Spleen (tissue), 11 donors: ENCODE measurements around the gene CMIP. TPM values are rescaled to one million over a fixed set of nuclear protein-coding genes. Genes with fewer than 3 reads are reported as not detected.

ENCODE experiments used
- DNase-seq: peaks from one replicate; pipeline ENCODE4 v3.0.0-alpha.2; 2020
- H3K27ac ChIP-seq, 8 donors: fragments of 200-600 bp; sonication (generic) in 7 of 8; 1 replicate in 4 of 8; 2 replicates in 4 of 8; pipeline versions ENCODE4 v1.5.0 to v1.8.0; 2016 to 2021; ENCODE audit warnings: inconsistent platforms in 4 of 8, mild to moderate bottlenecking in 4 of 8, moderate library complexity in 1 of 8
- H3K27me3 ChIP-seq, 7 donors: fragments of 200-600 bp; sonication (generic) in 6 of 7; replicated peaks in 1 of 7; 1 replicate in 4 of 7; 2 replicates in 3 of 7; pipeline versions ENCODE4 v1.5.0 to v1.8.0; 2016 to 2021; ENCODE audit warnings: inconsistent platforms in 3 of 7, mild to moderate bottlenecking in 1 of 7
- H3K36me3 ChIP-seq, 6 donors: fragments of 200-600 bp; sonication (generic) in 5 of 6; 1 replicate in 4 of 6; 2 replicates in 2 of 6; pipeline versions ENCODE4 v1.5.0 to v1.8.0; 2016 to 2021; ENCODE audit warnings: inconsistent platforms in 2 of 6
- H3K4me1 ChIP-seq, 6 donors: fragments of 200-600 bp; sonication (generic) in 5 of 6; 1 replicate in 3 of 6; 2 replicates in 3 of 6; pipeline versions ENCODE4 v1.5.0 to v1.8.0; 2016 to 2021; ENCODE audit warnings: inconsistent platforms in 3 of 6
- H3K4me3 ChIP-seq, 8 donors: fragments of 200-600 bp; sonication (generic) in 7 of 8; 1 replicate in 4 of 8; 2 replicates in 4 of 8; pipeline versions ENCODE4 v1.5.0 to v1.8.0; 2016 to 2021; ENCODE audit warnings: inconsistent platforms in 4 of 8, mild to moderate bottlenecking in 4 of 8, moderate library complexity in 2 of 8
- H3K9me3 ChIP-seq, 8 donors: fragments of 200-600 bp; sonication (generic) in 7 of 8; 1 replicate in 4 of 8; 2 replicates in 4 of 8; pipeline versions ENCODE4 v1.5.0 to v1.8.0; 2016 to 2021; ENCODE audit warnings: inconsistent platforms in 4 of 8
- POLR2A ChIP-seq, 3 donors: fragments of 450-650 bp; IDR thresholded peaks; one replicate each; pipeline ENCODE4 v1.5.1; 2017; ENCODE audit warnings: antibody characterized with exemption in 3 of 3, mild to moderate bottlenecking in 1 of 3
- POLR2AphosphoS5 ChIP-seq, 3 donors: sonication (generic); formaldehyde crosslinking; IDR thresholded peaks; one replicate each; pipeline ENCODE4 v1.5.1; 2017; ENCODE audit warnings: antibody characterized with exemption in 3 of 3
- WGBS, 5 donors: extraction: QIAGEN DNeasy Blood & Tissue Kit in 3 of 5; methylation state at CpG; one replicate each; pipeline versions ENCODE4 v1.1.5 to v1.1.7; 2013 to 2018; 5-methylcytosine and 5-hydroxymethylcytosine counted together
- intact Hi-C: fragments of 100-400 bp; cut with DNase I; formaldehyde crosslinking; loops from one replicate; pipeline ENCODE4 v1.15.0; 2023; ENCODE audit warnings: low total_unique reads
- polyA plus RNA-seq, 3 donors: library from polyadenylated mRNA; stranded (reverse); fragments of 200-250 nt; gene quantifications; one replicate each; pipeline ENCODE4 v1.2.1, GENCODE V29; 2013
- total RNA-seq, 7 donors: library from RNA; depleted of rRNA in 3 of 7; stranded (reverse); fragments of >200 nt in 3 of 7; fragmentation: NEBNext Ultra II Directional in 4 of 7; extraction: Animal tissue kit (Norgen Biotek cat#: 25700) in 4 of 7; gene quantifications; one replicate each; pipeline versions ENCODE4 v1.1.0 to v1.2.1, GENCODE V29; 2016 to 2021
- TF ChIP-seq, protein P1 (sequence below), 11 experiments: fragments of 200-600 bp in 7 of 11; fragments of 450-650 bp in 4 of 11; sonication (generic) in 4 of 11; IDR thresholded peaks in 8 of 11; conservative IDR thresholded peaks in 3 of 11; 1 replicate in 7 of 11; 2 replicates in 4 of 11; pipeline versions ENCODE4 v1.4.0 to v1.8.0; 2016 to 2021; ENCODE audit warnings: antibody characterized with exemption in 11 of 11, inconsistent platforms in 4 of 11, mild to moderate bottlenecking in 1 of 11
- donor health status: healthy with polysubstance abuse.
- donor health status: DM: no; HTN: no; CAD: no; lungs with moderate emphysema.
- donor health status: DM: no; HTN: no; CAD: no.
- donor health status: Bipolar disorder and iron deficiency.
- donor health status: healthy.
- donor health status: DM: no; HTN: no; CAD: no.
- donor health status: DM: yes; HTN: yes; CAD: no.

CMIP gene
- total and polyA plus RNA-seq, 10 donors: 6.0 to 107 (median 63.6) TPM

DNA sequence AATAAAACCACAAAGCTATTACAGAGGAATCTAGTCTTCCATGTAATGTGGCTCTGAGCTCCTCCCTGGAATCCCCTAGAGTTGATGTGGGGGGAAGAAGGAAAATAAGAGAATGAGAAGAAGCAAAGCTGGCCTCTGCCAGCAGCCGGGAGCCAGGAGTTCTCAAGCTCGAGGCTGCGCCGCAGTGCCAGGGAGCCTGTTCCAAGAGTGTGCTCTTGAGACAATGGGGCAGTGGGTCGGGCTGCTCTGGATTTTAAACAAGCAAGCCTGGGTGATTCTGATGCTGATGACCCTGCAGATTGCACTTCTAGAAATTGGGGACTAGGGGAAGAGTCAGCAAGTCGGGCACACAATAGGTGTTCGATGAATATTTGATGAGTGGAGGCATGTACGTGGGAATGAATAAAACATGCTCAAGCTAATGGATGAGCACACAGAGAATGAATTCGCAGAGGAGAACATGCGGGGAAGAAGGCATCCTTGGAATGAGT is 119.9 kb downstream of the CMIP start:
- Histone ChIP-seq H3K27me3 (no peaks in the 10 kb centered on the region), H3K36me3 (peaks cover 0 to 20% (median 0%) of the 10 kb centered on the region in 6 donors), H3K9me3 (no peaks in the 10 kb centered on the region), H3K4me3 (no peak overlapping the region), H3K4me1 (peaks cover 0 to 50% (median 17%) of the 10 kb centered on the region in 6 donors), H3K27ac (no peak overlapping the region)
- TF ChIP-seq POLR2AphosphoS5 (IDR thresholded peaks at IDR 0.05): no peak
- TF ChIP-seq, protein P1, sequence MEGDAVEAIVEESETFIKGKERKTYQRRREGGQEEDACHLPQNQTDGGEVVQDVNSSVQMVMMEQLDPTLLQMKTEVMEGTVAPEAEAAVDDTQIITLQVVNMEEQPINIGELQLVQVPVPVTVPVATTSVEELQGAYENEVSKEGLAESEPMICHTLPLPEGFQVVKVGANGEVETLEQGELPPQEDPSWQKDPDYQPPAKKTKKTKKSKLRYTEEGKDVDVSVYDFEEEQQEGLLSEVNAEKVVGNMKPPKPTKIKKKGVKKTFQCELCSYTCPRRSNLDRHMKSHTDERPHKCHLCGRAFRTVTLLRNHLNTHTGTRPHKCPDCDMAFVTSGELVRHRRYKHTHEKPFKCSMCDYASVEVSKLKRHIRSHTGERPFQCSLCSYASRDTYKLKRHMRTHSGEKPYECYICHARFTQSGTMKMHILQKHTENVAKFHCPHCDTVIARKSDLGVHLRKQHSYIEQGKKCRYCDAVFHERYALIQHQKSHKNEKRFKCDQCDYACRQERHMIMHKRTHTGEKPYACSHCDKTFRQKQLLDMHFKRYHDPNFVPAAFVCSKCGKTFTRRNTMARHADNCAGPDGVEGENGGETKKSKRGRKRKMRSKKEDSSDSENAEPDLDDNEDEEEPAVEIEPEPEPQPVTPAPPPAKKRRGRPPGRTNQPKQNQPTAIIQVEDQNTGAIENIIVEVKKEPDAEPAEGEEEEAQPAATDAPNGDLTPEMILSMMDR (IDR thresholded peaks at IDR 0.05 in 8 of 11, conservative IDR thresholded peaks at IDR 0.05 in 3 of 11): no peak
- TF ChIP-seq POLR2A (IDR thresholded peaks at IDR 0.05): no peak
- DNase-seq: no peak
- intact Hi-C loops: no loop called here
- 82 to 93% (median 86%) methylated on average over 10 of the region's 10 CpGs for WGBS, 5 donors

GRCh38 chr16:81565321-81566028 is 120.9 kb downstream of the CMIP start:
- Histone ChIP-seq H3K27me3 (no peaks in the 10 kb centered on the region), H3K27ac (no peak overlapping the region), H3K4me3 (no peak overlapping the region), H3K9me3 (no peaks in the 10 kb centered on the region), H3K36me3 (peaks cover 0 to 21% (median 0%) of the 10 kb centered on the region in 6 donors), H3K4me1 (peaks cover 0 to 54% (median 20%) of the 10 kb centered on the region in 6 donors)
- WGBS, 5 donors: 89 to 96% (median 92%) methylated on average over 4 to 20 of the region's 20 CpGs
- DNase-seq: no peak
- intact Hi-C loops: no loop called here
- TF ChIP-seq, protein P1 (IDR thresholded peaks at IDR 0.05 in 8 of 11, conservative IDR thresholded peaks at IDR 0.05 in 3 of 11): no peak
- no peak for TF ChIP-seq POLR2A (IDR thresholded peaks at IDR 0.05)
- TF ChIP-seq POLR2AphosphoS5 (IDR thresholded peaks at IDR 0.05): no peak

DNA sequence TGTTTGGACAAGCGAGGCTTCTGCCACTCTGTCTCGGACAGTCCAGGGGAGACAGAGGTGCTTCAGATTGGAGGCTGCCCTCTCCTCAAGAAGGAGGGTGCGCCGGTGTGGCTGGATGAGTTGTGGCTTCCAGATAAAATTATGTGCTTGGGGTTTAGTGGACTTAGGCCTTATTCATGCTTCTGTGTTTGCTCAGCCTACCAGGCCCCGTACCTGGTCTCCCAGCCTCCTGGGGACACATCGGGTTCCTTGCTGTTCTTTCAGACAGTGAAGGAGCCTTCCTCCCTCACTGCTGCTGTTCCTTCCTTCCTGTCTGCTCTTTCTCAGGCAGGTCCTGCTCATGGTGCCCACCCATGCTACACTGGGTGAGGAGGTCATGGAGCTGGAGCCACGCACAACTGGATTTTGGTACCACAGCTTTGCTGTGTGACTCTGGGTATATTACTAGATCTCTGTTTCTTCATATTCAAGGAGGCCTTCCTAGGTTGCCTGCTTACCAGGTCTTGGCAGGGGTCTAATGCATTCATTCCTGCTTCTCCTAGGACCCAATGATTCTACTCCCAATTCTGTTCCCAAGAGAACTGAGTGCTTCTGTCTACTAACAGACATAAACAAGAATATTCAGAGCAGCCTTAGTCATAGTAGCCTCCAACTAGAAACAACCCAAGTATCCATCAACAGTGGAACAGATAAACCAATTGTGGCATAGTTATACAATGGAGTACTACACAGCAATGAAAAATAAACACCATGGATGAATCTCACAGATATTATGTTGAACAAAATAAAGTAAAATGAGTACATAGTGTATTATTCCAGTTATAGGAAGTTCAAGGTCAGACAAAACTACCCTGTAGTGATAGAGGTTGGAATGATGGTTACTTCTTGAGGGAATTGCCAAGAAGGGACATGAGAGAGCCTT is 121.7 kb downstream of the CMIP start:
- TF ChIP-seq, protein P1 (IDR thresholded peaks at IDR 0.05 in 8 of 11, conservative IDR thresholded peaks at IDR 0.05 in 3 of 11): no peak
- TF ChIP-seq POLR2A (IDR thresholded peaks at IDR 0.05) (no peak), POLR2AphosphoS5 (IDR thresholded peaks at IDR 0.05) (no peak)
- no peak for DNase-seq
- 89 to 98% (median 96%) methylated on average over 7 of the region's 7 CpGs for WGBS, 5 donors
- Histone ChIP-seq H3K27me3 (no peaks in the 10 kb centered on the region), H3K9me3 (no peaks in the 10 kb centered on the region), H3K4me3 (no peak overlapping the region), H3K4me1 (peaks cover 0 to 54% (median 18%) of the 10 kb centered on the region in 6 donors), H3K27ac (no peak overlapping the region), H3K36me3 (peaks cover 0 to 21% (median 0%) of the 10 kb centered on the region in 6 donors)
- intact Hi-C loops: no loop called here
